ELF-1 (cell line): ENCODE data around the gene FBXL20.
A peak's percentile ranks its signal among the peaks of the same experiment; 100 is the strongest.
"Not testable (repeated sequence)": the region's sequence is repeated elsewhere in the genome, so short reads cannot be mapped to it uniquely, and the experiment has no call there.

Experiments
- DNase-seq: peaks from one replicate; pipeline ENCODE4 v3.0.0-alpha.2; 2016; ENCODE audit warnings: low read depth, low spot score

FBXL20 gene

GRCh38 chr17:39401412-39402243 lies at the start of gene FBXL20:
TSS of gene FBXL20 (minus strand) at chr17:39401626. CDS start at chr17:39401402, 224 bp downstream.
- DNase-seq: peak; percentile 95

GRCh38 chr17:39450847-39451581 lies 49.6 kb upstream of the FBXL20 start, which contains the start of gene MED1:
TSS of gene MED1 (minus strand) at chr17:39451263. CDS start at chr17:39451062, 201 bp downstream.
- DNase-seq: peak; percentile 99

- DNase-seq: peak; percentile 42
These were observed 48.6 kb upstream of the FBXL20 start for GRCh38 chr17:39450051-39450450.

- no peak for DNase-seq
These were observed 46.1 kb upstream of the FBXL20 start for GRCh38 chr17:39447561-39447960.

GRCh38 chr17:39443326-39443725 lies 41.9 kb upstream of the FBXL20 start:
- no peak for DNase-seq

GRCh38 chr17:39439868-39440267 lies 38.4 kb upstream of the FBXL20 start:
- DNase-seq: not testable (repeated sequence)

- no peak for DNase-seq
These were observed 28.2 kb upstream of the FBXL20 start for GRCh38 chr17:39429600-39429999.

- DNase-seq: no peak
These were observed 14.7 kb upstream of the FBXL20 start for GRCh38 chr17:39416141-39416540.

- no peak for DNase-seq
These were observed 8.9 kb upstream of the FBXL20 start for GRCh38 chr17:39410279-39410678.

- no peak for DNase-seq
These were observed 6.9 kb upstream of the FBXL20 start for GRCh38 chr17:39408360-39408759.

GRCh38 chr17:39406951-39407350 lies 5.5 kb upstream of the FBXL20 start:
- DNase-seq: no peak

- no peak for DNase-seq
These were observed 4.0 kb upstream of the FBXL20 start for GRCh38 chr17:39405436-39405835.

GRCh38 chr17:39404542-39405378 lies 3.3 kb upstream of the FBXL20 start:
- no peak for DNase-seq

GRCh38 chr17:39402890-39403605 lies 1.6 kb upstream of the FBXL20 start:
- DNase-seq: peak; percentile 16

- peak; percentile 92 for DNase-seq
These were observed 941 bp upstream of the FBXL20 start for GRCh38 chr17:39402244-39402889.

- DNase-seq: no peak
These were observed 647 bp downstream of the FBXL20 start for GRCh38 chr17:39400547-39401411.

GRCh38 chr17:39399791-39400190 lies 1.6 kb downstream of the FBXL20 start:
- no peak for DNase-seq

- no peak for DNase-seq
These were observed 7.7 kb downstream of the FBXL20 start for GRCh38 chr17:39393736-39394135.

GRCh38 chr17:39391448-39391847 lies 10.0 kb downstream of the FBXL20 start:
- no peak for DNase-seq

GRCh38 chr17:39385040-39385439 lies 16.4 kb downstream of the FBXL20 start:
- DNase-seq: no peak
